Stimulated activated CD8-positive, alpha-beta memory T cell treated with anti-CD3 and anti-CD28 coated beads, Interleukin-2, amount 100 ng/mL, for 48 hours (primary cell): ENCODE results near the gene VPREB1.
"Not testable (repeated sequence)": the region's sequence is repeated elsewhere in the genome, so short reads cannot be mapped to it uniquely, and the experiment has no call there.

ENCODE experiments used
- DNase-seq, 2 donors: peaks; one replicate each; pipeline ENCODE4 v3.0.0-alpha.2; 2020; ENCODE audit warnings: low read depth in 2 of 2

Gene VPREB1

GRCh38 chr22:22246706-22247105 lies 2.1 kb downstream of the VPREB1 start:
- no peak for DNase-seq

- no peak for DNase-seq
Observed at GRCh38 chr22:22248878-22249277, 4.3 kb downstream of the VPREB1 start.

GRCh38 chr22:22250651-22251050 lies 6.1 kb downstream of the VPREB1 start:
- DNase-seq: not testable (repeated sequence)

GRCh38 chr22:22256133-22256532 lies 11.5 kb downstream of the VPREB1 start:
- DNase-seq: not testable (repeated sequence)

- not testable (repeated sequence) for DNase-seq
Observed at GRCh38 chr22:22258597-22259415, 14.2 kb downstream of the VPREB1 start.

GRCh38 chr22:22260169-22260568 lies 15.6 kb downstream of the VPREB1 start:
- not testable (repeated sequence) for DNase-seq

- DNase-seq: not testable (repeated sequence)
Observed at GRCh38 chr22:22260586-22260985, 16.0 kb downstream of the VPREB1 start.

- DNase-seq: not testable (repeated sequence)
Observed at GRCh38 chr22:22262332-22263074, 17.9 kb downstream of the VPREB1 start.

GRCh38 chr22:22263823-22264222 lies 19.2 kb downstream of the VPREB1 start:
- not testable (repeated sequence) for DNase-seq

- DNase-seq: not testable (repeated sequence)
Observed at GRCh38 chr22:22270036-22270676, 25.6 kb downstream of the VPREB1 start.

GRCh38 chr22:22277423-22277822 lies 32.8 kb downstream of the VPREB1 start:
- not testable (repeated sequence) for DNase-seq

- DNase-seq: not testable (repeated sequence)
Observed at GRCh38 chr22:22284962-22285756, 40.6 kb downstream of the VPREB1 start.

GRCh38 chr22:22286390-22287105 lies 42.0 kb downstream of the VPREB1 start:
- DNase-seq: not testable (repeated sequence)

GRCh38 chr22:22287106-22287626 lies 42.6 kb downstream of the VPREB1 start:
- DNase-seq: not testable (repeated sequence)

- DNase-seq: not testable (repeated sequence)
Observed at GRCh38 chr22:22289666-22290065, 45.1 kb downstream of the VPREB1 start.

- DNase-seq: not testable (repeated sequence)
Observed at GRCh38 chr22:22291129-22291806, 46.7 kb downstream of the VPREB1 start.

- not testable (repeated sequence) for DNase-seq
Observed at GRCh38 chr22:22292656-22293055, 48.1 kb downstream of the VPREB1 start.

- DNase-seq: not testable (repeated sequence)
Observed at GRCh38 chr22:22293436-22293835, 48.9 kb downstream of the VPREB1 start.

GRCh38 chr22:22294641-22295040 lies 50.1 kb downstream of the VPREB1 start:
- DNase-seq: not testable (repeated sequence)
